Activated naive CD8-positive, alpha-beta T cell treated with anti-CD3 and anti-CD28 coated beads, Interleukin-2, amount 50 U/mL, for 16 hours (primary cell): ENCODE data around the gene ACTN4.
"Not testable (repeated sequence)": the region's sequence is repeated elsewhere in the genome, so short reads cannot be mapped to it uniquely, and the experiment has no call there.

Source experiments
- DNase-seq: peaks from one replicate; pipeline ENCODE4 v3.0.0-alpha.2; 2020; ENCODE audit warnings: low read depth, low spot score

Gene ACTN4

DNA sequence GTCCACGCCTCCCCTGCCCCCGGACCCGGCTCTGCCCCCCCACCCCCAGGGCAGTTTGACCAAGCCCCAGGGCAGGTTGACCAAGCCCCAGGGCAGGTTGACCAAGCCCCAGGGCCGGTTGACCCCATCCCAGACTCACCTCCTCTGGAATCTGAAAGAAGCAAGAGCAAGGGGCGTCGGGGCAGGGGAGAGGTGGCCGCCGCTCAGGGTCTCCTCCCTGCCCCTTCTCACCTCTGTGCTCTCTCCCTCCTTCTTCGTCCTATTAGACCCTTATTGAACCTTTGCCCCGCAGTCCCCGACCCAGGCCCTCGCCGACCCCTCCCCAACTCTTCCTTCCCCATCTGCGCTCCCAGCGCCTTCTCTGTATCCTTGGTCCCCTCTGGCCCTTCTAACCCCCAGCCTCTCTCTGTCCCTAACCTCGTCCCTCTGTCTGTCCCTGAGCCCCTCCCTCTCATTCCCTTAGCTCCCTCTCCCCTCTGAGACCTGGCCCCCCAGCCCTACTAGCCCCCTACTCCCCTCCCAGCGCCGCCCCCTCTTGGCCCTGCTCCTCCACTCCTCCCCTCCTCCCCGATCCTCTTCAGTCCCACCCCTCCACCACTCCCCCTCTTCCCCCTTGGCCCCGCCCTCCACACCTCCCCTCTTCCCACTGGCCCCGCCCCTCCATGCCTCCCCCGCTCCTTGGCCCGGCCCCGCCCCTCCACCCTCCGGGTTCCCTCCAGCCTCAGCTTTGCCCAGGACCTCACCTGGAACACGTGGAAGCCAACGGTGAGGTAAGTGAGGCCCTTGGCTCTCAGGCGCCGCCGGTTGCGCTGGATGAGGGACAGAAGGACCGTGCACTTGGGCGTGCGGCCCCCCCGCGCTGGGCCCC, 89.2 kb downstream of the ACTN4 start:
- peak; percentile 37 for DNase-seq

DNA sequence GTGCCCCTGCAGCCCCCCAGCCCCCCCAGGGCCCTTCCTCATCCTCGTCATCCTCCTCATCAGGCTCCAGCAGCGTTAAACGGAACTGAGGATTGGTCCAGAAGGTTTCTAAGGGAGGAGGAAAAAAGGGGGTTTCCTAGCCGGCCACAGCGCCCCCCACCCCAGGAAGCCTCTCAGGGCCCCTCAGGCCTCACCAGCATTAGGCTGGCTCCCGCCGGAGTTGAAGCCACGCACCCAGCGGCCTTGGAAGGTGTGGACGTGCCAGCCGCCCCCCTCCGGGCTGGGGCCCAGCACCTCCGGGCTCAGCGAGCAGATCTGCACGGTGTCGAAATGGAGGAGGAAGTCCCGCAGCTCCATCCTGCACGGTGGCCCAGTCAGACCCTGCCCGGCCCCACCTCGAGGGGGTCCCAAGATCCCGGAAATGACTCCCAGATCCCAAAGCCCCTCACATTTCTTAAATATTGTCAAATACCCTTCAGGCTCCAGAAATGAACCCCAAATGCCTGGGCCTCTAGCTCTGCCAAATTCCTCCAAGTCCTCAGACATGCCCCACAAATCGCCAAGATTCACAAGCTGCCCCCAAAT, 89.9 kb downstream of the ACTN4 start:
- DNase-seq = no peak

DNA sequence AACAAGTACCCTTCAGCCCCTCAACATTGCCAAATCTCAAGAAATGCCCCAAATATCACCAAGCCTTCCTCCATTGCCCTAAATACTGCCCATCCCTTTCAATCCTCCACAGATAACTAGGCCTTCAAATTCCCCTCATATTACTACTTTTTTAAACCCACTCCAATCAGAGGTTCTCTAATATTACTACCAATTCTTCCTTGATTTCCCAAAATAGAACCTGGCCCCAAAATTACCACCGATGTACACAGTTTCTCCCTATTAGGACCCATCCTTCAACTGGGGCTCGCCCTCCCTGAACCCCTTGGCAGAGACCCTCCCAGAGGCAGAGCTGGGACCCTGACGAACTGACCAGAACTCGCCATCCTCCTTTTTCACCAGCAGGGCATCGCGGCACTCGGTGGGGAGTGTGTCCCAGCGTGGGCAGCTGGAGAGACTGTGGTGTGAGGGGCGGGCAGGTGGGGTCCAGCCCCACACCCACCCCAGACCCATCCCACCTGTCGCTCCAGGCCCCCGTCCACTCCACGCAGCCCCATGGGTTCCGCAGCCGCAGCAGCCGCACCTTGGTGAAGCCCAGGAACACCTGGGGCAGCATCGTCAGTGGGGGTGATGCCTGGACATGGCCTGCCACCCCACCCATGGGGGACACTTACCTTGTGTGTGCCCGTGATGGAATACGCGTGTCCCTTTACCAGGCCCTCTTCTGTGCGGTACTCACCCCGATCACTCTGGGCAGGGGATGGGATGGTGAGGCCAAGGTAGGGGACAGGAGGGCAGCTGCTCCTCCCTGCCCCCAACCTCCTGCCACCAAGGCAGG, 90.7 kb downstream of the ACTN4 start:
- DNase-seq = no peak

DNA sequence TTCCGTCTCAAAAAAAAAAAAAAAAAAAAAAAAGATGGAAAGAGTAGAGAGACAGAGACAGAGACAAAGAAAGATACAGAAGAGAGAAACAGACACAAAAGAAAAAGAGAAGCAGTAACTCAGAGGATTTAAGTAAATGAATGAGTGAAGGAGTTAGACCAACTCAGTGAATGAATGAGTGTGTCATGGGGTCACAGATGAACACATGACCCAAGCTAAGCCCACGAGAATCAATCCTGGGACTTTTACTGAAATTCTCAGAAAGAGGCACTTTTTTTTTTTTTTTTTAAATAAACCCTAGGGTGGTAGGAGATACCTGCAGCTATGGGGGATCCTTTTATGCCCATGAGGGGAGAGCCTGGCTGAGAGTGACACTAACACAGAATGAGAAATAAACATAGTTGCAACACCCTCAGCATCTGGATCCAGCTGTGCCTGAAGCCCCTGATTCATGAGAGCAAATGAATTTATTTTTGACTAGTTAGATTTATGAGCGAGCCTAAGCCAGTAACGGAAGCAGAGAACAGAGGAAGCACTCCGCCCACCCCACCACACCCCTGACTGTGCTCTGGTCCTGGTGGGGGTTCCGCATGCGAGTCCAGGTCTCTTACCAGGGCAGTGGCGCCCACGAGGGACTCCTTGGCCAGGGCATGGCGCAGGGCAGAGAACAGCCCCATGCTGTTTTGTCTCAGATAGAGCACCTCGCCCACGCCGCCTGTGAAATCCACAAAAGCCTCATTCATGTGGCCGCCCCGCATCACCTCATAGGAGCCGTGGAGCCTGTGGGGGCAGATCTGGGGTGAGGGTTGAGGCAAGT, 92.2 kb downstream of the ACTN4 start:
- DNase-seq = no peak

DNA sequence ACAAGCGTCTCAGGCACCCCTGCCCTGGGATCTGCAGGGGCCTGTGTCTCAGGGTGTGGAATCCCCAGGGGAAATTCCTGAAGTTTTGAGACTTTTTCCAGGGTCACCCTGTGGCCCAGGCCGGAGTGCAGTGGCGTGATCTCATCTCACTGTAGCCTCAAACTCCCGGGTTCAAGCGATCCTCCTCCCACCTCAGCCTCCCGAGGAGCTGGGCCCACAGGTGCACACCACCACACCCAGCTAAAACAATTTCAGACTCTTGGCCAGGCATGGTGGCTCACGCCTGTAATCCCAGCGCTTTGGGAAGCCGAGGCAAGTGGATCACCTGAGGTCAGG, 92.8 kb downstream of the ACTN4 start:
- no peak for DNase-seq

DNA sequence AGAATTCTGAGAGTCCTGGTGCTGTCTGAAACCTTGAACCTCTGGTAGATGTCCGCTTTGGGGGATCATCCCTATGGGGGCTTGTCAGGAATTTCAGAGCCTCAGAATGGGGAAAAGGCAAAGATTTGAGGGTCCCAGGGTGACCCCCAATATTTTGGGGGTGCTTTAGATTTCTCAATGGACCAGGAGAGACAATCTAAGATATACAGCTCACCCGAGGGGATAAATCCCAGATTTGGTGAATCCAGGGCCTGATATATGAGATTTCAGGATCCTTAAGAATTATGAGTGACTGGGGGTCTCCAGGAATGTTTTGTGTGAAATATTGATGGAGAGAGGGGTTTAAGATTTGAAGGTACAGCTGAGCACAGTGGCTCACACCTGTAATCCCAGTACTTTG, 93.5 kb downstream of the ACTN4 start:
- no peak for DNase-seq

DNA sequence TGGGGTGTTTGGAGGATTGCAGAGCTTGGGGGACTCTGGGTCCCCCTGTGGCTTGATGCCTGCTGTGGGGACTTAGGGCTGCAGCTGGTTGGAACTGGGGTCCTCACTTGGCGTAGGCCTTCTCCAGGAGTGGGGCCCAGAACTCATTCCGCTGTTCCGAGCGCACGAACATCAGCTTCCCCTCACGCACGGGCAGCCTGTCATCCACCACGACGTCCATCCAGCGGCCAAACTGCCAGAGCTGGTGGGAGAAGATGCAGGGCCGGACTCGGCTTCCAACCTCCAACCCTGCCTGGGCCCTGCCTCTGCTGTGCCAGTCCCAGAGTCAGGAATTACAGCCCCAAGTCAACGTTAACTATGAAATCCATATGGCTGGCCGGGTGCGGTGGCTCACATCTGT, 94.2 kb downstream of the ACTN4 start:
- no peak for DNase-seq

DNA sequence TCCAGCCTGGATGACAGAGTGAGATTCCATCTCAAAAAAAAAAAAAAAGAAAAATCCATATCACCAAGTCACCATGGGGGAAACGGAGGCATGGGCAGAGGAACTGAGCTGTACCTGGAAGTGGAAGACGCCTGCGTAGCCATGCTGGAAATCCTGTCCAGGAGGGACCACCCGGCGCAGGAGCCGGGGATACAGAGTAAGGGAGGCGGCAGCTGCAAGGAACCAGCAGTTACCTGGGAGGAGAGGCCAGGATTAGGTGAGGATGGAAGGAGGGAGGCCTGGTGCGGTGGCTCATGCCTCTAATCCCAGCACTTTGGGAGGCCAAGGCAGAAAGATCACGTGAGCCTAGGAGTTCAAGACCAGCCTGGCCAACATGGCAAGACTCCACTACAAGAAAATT, 94.8 kb downstream of the ACTN4 start:
- DNase-seq = no peak

DNA sequence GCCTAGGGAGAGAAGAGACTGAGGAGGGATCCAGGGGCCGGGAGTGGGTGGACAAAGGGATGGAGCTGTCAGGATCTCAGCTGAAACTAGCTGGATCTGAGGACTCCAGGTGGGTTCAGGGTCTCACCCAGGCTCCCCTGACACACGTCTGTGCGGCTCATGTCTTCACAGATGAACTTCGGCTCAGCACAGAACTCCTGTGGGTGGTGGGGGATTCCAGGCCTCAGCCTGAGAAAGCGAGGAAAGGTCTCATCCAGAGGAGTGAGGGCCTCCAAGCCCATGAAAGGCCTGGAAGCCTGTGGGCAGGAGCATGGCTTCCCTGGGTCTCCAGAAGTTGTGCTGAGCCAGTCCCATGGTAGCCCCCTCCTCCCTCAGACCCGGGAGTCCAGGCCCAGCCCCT, 95.5 kb downstream of the ACTN4 start:
- DNase-seq = no peak

DNA sequence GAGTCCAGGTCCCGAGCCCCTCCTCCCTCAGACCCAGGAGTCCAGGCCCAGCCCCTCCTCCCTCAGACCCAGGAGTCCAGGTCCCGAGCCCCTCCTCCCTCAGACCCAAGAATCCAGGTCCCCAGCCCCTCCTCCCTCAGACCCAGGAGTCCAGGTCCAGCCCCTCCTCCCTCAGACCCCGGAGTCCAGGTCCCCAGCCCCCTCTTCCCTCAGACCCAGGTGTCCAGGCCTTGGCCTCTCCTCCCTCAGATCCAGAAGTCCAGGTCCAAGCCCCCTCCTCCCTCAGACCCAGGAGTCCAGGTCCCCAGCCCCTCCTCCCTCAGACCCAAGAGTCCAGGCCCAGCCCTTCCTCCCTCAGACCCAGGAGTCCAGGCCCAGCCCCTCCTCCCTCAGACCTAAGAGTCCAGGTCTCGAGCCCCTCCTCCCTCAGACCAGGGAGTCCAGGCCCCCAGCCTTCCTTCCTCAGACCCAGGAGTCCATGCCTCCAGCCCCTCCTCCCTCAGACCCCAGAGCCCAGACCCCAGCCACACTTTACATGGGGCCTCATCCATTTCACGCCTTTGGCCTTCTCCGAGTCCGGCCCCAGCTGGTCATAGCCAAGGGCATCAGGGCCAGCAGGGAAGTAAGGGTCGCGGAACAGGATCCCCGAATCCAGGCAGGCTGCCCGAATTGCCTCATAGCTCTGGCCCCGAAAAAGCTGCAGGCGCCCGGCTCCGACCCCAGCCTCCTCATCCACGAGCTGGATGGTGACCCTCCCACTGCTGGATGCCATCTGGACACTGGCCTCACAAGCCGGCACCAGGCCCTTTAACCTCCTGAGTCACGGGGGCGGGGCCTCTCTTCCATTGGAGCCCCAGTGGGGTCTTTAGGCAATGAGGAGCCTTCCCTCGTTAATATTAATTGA, 96.2 kb downstream of the ACTN4 start:
- no peak for DNase-seq

DNA sequence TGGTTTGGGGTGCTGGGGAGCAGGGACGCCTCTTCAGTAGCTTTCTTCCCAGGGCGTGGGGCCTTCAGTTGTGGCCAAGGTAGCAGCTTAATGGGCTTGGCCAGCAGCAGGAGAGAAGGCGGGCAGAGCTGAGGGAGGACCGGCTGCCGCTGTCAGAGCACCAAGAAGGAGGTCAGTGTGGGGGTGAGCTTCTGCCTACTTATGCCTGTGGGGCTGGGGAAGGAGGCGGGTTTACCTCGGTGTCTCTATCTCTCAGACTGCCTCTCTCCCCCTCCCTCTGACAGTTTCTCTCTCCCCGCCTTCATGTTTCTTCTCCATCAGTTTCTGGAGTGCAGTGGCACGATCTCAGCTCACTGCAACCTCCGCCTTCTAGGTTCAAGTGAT, 96.8 kb downstream of the ACTN4 start, which contains the start of gene CAPN12:
Gene CAPN12, minus strand, starts transcription at position 177 of the 384 bp plus-strand sequence. CDS start 309 bp downstream, outside the sequence.
- DNase-seq = no peak

DNA sequence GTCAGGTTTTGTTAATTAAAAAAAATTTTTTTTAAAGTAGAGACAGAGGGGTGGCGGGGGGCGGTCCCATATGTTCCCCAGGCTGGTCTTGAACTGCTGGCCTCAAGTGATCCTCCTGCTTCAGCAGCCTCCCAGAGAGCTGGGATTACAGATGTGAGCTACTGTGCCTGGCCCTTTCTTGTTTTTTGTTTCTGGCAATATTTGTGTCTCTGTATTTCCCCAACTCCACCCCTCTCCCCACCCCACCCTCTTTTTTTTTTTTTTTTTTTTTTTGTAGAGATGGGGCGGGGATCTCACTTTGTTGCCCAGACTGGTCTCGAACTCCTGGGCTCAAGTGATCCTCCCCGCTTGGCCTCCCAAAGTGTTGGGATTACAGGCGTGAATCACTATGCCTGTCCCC, 97.4 kb downstream of the ACTN4 start:
- DNase-seq = no peak

DNA sequence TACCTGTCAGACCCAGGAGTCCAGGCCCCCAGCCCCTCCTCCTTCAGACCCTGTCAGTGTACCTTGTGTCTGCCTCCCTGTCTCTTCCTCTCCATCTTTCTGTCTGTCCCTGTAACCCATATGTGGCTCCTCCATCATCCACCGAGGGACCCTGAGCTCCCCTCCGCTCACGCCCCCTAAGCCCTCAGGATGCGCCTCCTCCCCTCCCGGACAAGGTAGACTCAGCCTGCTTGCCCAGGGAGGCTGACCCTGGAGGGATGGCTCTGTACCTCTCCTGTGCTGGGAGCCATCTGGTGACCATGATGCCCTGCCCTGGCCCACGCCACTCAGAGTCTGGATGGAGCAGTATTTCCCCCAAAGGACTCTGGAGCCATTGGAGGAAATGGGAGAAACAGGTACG, 97.9 kb downstream of the ACTN4 start:
- DNase-seq = no peak

DNA sequence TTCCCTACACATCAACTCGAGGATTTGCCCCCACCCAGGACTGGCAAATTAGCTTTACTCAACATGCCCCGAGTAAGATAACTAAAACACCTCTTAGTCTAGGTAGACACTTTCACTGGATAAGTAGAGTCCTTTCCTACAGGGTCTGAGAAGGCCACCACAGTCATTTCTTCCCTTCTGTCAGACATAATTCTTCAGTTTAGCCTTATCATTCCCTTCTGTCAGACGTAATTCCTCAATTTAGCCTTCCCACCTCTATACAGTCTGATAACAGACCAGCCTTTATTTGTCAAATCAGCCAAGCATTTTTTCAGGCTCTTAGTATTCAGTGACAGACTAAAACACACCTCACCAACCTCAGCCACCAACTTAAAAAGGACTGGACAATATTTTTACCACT, 106.3 kb downstream of the ACTN4 start:
- DNase-seq = not testable (repeated sequence)

DNA sequence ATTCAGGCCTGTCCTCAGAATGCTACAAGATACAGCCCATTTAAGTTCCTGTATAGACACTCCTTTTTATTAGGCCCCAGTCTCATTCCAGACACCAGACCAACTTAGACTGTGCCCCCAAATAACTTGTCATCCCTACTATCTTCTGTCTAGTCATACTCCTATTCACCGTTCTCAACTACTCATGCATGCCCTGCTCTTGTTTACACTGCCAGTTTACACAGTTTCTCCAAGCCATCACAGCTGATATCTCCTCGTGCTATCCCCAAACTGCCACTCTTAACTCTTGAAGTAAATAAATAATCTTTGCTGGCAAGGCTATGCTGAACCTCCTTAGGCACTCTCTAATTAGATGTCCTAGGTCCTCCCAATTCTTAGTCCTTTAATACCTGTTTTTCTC, 106.7 kb downstream of the ACTN4 start:
- not testable (repeated sequence) for DNase-seq

DNA sequence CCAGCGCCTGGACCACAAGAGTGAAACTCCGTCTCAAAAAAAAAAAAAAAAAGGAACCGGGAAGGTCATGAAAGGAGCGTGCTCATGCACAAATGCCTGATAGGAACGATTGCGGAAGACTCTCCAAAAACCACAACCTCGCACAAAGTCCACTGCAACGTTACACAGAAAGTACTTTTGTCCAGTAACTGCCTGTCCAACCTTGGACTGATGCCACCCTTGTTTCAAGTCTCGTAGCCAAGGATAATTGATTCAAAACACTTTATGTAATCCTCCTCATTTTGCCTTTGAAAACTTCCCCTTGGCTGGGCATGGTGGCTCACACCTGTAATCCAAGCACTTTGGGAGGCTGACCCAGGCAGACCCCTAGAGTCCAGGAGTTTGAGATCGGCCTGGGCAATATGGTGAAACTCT, 112.1 kb downstream of the ACTN4 start:
- DNase-seq = no peak

DNA sequence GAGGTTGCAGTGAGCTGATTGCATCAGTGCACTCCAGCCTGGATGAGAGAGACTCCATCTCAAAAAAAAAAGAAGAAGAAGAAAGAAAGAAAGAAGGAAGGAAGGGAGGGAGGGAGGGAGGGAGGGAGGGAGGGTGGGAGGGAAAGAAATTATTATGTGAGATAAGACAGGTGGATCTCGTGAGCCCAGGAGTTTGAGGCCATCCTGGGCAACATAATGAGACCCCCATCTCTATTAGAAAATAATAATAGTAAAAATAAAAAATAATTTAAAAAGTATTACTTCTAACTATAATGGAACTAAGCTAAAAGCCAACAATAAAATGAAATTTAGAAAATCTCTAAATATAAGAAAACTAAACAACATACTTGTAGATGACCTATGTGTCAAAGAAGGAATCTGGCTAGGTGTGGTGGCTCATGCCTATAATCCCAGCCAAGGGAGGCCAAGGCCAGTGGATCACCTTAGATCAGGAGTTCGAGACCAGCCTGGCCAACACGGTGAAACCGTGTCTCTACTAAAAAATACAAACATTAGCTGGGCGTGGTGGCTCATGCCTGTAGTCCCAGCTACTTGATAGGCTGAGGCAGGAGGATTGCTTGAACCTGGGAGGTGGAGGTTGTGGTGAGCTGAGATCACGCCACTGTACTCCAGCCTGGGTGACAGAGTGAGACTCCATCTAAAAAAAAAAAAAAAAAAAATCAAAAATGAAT, 113.5 kb downstream of the ACTN4 start:
- DNase-seq = not testable (repeated sequence)

DNA sequence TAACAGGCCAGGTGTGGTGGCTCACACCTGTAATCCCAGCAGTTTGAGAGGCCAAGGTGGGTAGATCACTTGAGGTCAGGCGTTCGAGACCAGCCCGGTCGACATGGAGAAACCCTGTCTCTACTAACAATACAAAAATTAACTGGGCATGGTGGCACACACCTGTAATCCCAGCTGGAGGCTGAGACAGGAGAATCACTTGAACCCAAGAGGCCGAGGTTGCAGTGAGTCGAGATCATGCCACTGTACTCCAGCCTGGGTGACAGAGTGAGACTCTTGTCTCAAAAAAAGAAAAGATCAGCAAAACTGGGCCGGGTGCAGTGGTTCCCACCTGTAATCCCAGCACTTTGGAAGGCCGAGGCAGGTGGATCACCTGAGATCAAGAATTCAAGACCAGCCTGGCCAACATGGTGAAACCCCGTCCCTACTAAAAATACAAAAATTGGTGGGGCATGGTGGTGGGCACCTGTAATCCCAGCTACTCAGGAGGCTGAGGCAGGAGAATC, 114.5 kb downstream of the ACTN4 start:
- not testable (repeated sequence) for DNase-seq

DNA sequence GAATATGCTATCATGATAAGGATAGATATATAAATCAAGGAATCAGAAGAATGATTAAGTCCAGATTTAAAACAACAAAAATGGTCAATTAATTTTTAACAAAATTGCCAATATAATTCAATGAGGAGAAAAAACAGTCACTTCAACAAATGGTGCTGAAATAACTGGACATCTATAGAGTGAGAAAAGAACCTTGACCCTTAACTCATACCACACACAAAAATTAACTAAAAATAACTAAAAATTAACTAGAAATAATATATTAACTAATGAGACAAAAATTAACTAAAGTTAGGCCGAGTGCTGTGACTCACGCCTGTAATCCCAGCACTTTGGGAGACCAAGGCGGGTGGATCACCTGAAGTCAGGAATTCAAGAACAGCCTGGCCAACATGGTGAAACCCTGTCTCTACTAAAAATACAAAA, 116.4 kb downstream of the ACTN4 start:
- DNase-seq = no peak

DNA sequence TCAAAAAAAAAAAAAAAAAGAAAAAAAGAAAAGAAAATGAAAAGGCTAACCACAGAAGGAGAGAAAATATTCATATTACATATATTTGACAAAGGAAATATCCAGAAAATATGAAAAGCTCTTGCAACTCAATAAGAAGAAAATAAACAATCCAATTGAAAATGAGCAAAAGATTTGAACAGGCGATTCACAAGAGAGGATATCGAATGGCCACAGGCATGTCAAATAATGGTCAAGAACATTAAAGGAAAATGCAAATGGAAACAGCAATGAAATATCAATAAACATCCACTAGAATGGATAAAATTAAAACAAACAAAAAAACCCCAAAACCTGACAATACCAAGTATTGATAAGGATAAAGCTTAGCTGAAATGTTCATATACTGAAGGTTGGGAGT, 117.8 kb downstream of the ACTN4 start:
- DNase-seq = no peak
